K562 (cell line): ENCODE data around the gene ADAM15. TPM values are rescaled to one million over a fixed set of nuclear protein-coding genes. Genes with fewer than 3 reads are reported as not detected.
A peak's percentile ranks its signal among the peaks of the same experiment; 100 is the strongest.

Source experiments
- CBFA2T2 ChIP-seq: fragments of 450-650 bp; conservative IDR thresholded peaks from 2 replicates; pipeline ENCODE4 v1.6.1; 2017; ENCODE audit warnings: mild to moderate bottlenecking
- CBX2 ChIP-seq: fragments of 200-600 bp; sonication (generic); IDR thresholded peaks from one replicate; pipeline ENCODE4 v1.6.1; 2012; ENCODE audit warnings: mild to moderate bottlenecking, low read length, inconsistent platforms; ENCODE audit not compliant: insufficient read depth, poor library complexity, severe bottlenecking
- CHAMP1 ChIP-seq: fragments of 450-650 bp; IDR thresholded peaks from 2 replicates; pipeline ENCODE4 v1.6.1; 2016; ENCODE audit warnings: mild to moderate bottlenecking
- E2F3 ChIP-seq: fragments of 250-450 bp; sonication (Bioruptor Pico); IDR thresholded peaks from 2 replicates; pipeline ENCODE4 v1.4.0; 2020; ENCODE audit warnings: mild to moderate bottlenecking
- E2F8 ChIP-seq: fragments of 450-650 bp; IDR thresholded peaks from 2 replicates; pipeline ENCODE4 v1.7.1; 2018; ENCODE audit warnings: mild to moderate bottlenecking, low read depth; ENCODE audit not compliant: partially characterized antibody
- KAT8 ChIP-seq: fragments of 450-650 bp; IDR thresholded peaks from 2 replicates; pipeline ENCODE4 v1.6.1; 2016; ENCODE audit warnings: low read depth, mild to moderate bottlenecking
- KDM1A ChIP-seq, 2 experiments: fragments of 450-650 bp; IDR thresholded peaks; 2 replicates each; pipeline ENCODE4 v1.6.1; 2016; ENCODE audit warnings: mild to moderate bottlenecking in 2 of 2
- MEF2D ChIP-seq: conservative IDR thresholded peaks from 2 replicates; pipeline ENCODE4 v1.6.1; 2016; ENCODE audit warnings: low read depth, missing genetic modification characterization, missing compliant biosample characterization
- MLX ChIP-seq, 2 experiments: fragments of 450-650 bp in 1 of 2; sonication (generic) in 1 of 2; formaldehyde crosslinking; conservative IDR thresholded peaks; 2 replicates each; pipeline versions ENCODE4 v1.4.0 to v1.8.1; 2020 to 2022; ENCODE audit warnings: mild to moderate bottlenecking in 1 of 2, missing genetic modification reagents in 1 of 2
- MXD1 ChIP-seq: fragments of 250-450 bp; sonication (Bioruptor Pico); IDR thresholded peaks from 2 replicates; pipeline ENCODE4 v1.8.0; 2021; ENCODE audit warnings: borderline replicate concordance, mild to moderate bottlenecking, moderate library complexity; ENCODE audit not compliant: poor library complexity, severe bottlenecking
- PREB ChIP-seq: sonication (generic); formaldehyde crosslinking; IDR thresholded peaks from 2 replicates; pipeline ENCODE4 v1.8.1; 2023; ENCODE audit warnings: mild to moderate bottlenecking, missing genetic modification reagents
- TFE3 ChIP-seq: fragments of 450-650 bp; formaldehyde crosslinking; IDR thresholded peaks from 2 replicates; pipeline ENCODE4 v1.4.0; 2020; ENCODE audit warnings: mild to moderate bottlenecking, mixed read lengths
- YY1 ChIP-seq, 3 experiments: IDR thresholded peaks; 2 replicates each; pipeline ENCODE4 v1.6.1; 2011; ENCODE audit warnings: low read length in 2 of 3, mild to moderate bottlenecking in 2 of 3, moderate library complexity in 2 of 3, borderline replicate concordance in 1 of 3, control low read depth in 1 of 3, low read depth in 1 of 3; ENCODE audit not compliant: insufficient read depth in 3 of 3, insufficient replicate concordance in 2 of 3, control insufficient read depth in 1 of 3, insufficient read length in 1 of 3; ENCODE audit errors: extremely low read depth in 1 of 3
- ZFX ChIP-seq: sonication (generic); formaldehyde crosslinking; IDR thresholded peaks from 2 replicates; pipeline ENCODE4 v1.8.0; 2022; ENCODE audit warnings: mild to moderate bottlenecking, missing genetic modification reagents, moderate library complexity
- ZNF197 ChIP-seq: fragments of 200-800 bp; sonication (Bioruptor generic); IDR thresholded peaks from 2 replicates; pipeline ENCODE4 v1.6.1; 2016; ENCODE audit warnings: low read depth, missing genetic modification characterization, missing compliant biosample characterization
- ZNF239 ChIP-seq: fragments of 250-450 bp; sonication (Bioruptor Pico); IDR thresholded peaks from 2 replicates; pipeline ENCODE4 v1.4.0; 2020; ENCODE audit warnings: mild to moderate bottlenecking
- polyA plus RNA-seq, 8 experiments: library from polyadenylated mRNA; depleted of rRNA in 4 of 8; stranded (reverse) in 5 of 8; unstranded in 3 of 8; fragments of >200 nt; fragmentation: Nextera tagmentation in 2 of 8; fragmentation: Illumina TruSeq in 1 of 8; extraction: Ambion mirVana in 2 of 8; extraction: Trizol in 1 of 8; gene quantifications; 2 replicates each; pipeline versions ENCODE4 v1.2.1 to v1.2.3, GENCODE V29; 2011 to 2014; ENCODE audit warnings: inconsistent platforms in 1 of 8, missing spikeins in 1 of 8
- total RNA-seq, 7 experiments: library from RNA; depleted of rRNA in 6 of 7; stranded (reverse); fragments of >200 nt in 6 of 7; fragmentation: Illumina TruSeq in 2 of 7; extraction: Trizol in 2 of 7; gene quantifications; 2 replicates each; pipeline versions ENCODE4 v1.2.1 to v1.2.3, GENCODE V29; 2011 to 2021; ENCODE audit warnings: low replicate concordance in 1 of 7

ADAM15 gene
- total and polyA plus RNA-seq, 9 of the 15 experiments (the other 6 are each of a cell fraction or from before 2014, with no cell fraction given), result 0.69 to 72.3 (median 32.8) TPM

GRCh38 chr1:155084722-155085503 is 33.8 kb downstream of the ADAM15 start (continued):
- TF ChIP-seq CHAMP1 (no peak), PREB (CRISPR knock-in tag) (no peak), CBFA2T2 (no peak), TFE3 (CRISPR knock-in tag) (no peak), E2F3 (CRISPR knock-in tag) (no peak), CBX2 (no peak), MLX (CRISPR knock-in tag; conservative IDR thresholded peaks at IDR 0.05) (no peak), MEF2D (no peak), MXD1 (no peak), ZNF197 (CRISPR knock-in tag) (no peak), E2F8 (peak; percentile 67), KDM1A (IDR thresholded peaks at IDR 0.05) (peak in 1 of 2 experiments; percentile 22; a peak in 1 of 4 replicates), ZFX (CRISPR knock-in tag) (peak; percentile 57; the same call in 1 of the 2 replicates), ZNF239 (CRISPR knock-in tag) (no peak), YY1 (IDR thresholded peaks at IDR 0.05; ENCODE audit: borderline replicate concordance in 1 of 3, control insufficient read depth in 1 of 3, extremely low read depth in 1 of 3, insufficient read depth in 3 of 3, insufficient read length in 1 of 3, insufficient replicate concordance in 2 of 3, low read depth in 1 of 3, low read length in 2 of 3) (peak in 2 of 3 experiments; percentile 15 to 63), KAT8 (no peak)
